Urothelium cell line (cell line): Measurements from ENCODE around the gene LRRC75A.
A peak's percentile ranks its signal among the peaks of the same experiment; 100 is the strongest.
"Not testable (repeated sequence)": the region's sequence is repeated elsewhere in the genome, so short reads cannot be mapped to it uniquely, and the experiment has no call there.

Experiments
- DNase-seq: peaks from one replicate; pipeline ENCODE4 v3.0.0; 2011; ENCODE audit warnings: low spot score, mixed read lengths
- FAIRE-seq: peaks from 2 replicates; lab custom pipeline; 2011; peaks lifted over from hg19 to GRCh38; lab: Jason Lieb, UNC

LRRC75A gene

DNA sequence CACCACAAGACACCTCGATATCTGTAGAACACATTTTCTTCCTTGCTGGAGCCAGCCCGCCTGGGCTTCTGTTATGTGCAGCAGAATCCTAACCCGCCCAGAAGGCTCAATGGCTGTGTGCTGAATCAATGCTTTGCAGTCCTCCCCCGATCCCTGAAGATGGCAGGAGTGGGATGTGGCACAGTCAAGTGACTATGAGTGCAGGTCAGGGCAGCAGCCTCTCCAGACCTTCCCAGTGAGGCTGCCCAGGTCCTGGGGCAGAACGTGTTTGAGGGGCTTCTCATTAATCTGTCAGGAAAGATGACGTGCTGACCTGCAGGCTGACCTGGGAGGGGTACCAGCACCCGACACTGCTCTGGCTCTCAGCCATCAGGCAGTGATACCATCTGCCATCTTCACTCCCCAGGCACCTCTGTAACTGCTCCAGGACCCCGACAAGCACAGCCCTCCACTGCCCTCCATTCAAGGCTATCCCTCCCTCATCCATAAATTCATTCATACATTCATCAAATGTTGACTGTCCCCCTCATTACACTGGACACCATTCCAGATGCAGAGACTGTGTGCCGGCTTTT is 35.2 kb downstream of the LRRC75A start:
- FAIRE-seq, result no peak
- no peak for DNase-seq

DNA sequence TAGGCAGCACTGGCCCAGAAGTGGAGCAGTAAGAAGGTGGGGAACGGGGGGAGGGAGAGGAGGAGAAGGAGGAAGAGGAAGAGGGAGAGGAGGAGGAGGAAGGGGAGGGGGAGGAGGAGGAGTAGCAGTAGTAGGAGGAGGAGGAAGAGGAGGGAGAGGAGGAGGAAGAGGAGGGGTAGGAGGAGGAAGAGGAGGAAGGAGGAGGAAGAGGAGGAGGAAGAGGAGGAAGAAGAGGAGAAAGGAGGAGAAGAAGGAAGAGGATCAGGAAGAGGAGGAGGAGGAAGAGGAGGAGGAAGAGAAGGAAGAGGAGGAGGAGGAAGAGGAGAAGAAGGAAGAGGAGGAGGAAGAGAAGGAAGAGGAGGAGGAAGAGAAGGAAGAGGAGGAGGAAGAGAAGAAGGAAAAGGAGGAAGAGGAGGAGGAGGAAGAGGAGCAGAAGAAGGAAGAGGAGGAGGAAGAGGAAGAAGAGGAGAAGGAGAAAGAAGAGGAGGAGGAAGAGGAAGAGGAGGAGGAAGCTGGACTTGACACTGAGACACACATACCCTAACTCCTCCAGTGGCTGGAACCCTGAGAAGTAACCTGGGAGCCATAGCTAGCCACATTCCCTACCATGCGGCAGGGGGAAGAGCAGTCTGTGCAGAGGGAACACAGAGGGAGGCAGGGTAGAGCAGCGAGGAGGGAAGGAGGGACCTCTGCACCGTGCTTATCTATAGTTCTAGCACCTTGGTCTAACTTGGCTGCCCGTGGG is 35.8 kb downstream of the LRRC75A start:
- DNase-seq, result no peak
- no peak for FAIRE-seq

DNA sequence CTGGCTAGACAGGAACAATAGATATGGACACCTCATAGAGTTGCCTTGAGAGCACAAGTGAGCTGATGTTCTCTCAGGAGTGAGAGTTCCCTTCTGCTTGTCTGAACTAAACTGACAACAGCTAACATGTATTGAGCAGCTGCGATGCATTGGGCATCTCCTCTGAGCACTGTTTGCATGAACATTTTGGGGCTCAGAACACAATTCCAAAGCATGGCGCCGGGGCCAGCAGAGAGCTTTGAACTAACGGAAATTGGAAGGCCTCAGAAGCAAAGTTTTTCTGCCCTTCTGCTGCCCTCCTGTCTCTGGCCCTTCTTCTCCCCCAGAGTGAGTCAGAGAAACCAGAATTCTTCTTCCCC is 38.5 kb downstream of the LRRC75A start:
- DNase-seq (no peak), FAIRE-seq (no peak)

DNA sequence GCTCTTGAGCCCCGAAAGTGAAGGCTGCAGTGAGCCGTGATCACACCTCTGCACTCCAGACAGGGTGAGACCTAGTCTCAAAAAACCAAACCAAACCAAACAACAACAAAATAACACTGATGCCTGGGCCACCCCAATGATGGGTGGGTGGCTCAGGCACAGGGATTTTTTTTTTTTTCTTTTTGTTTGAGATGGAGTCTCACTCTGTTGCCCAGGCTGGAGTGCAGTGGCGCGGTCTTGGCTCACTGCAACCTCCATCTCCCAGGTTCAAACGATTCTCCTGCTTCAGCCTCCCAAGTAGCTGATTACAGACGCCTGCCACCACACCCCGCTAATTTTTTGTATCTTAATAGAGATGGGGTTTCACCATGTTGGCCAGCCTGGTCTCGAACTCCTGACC is 39.7 kb downstream of the LRRC75A start:
- not testable (repeated sequence) for DNase-seq, FAIRE-seq

DNA sequence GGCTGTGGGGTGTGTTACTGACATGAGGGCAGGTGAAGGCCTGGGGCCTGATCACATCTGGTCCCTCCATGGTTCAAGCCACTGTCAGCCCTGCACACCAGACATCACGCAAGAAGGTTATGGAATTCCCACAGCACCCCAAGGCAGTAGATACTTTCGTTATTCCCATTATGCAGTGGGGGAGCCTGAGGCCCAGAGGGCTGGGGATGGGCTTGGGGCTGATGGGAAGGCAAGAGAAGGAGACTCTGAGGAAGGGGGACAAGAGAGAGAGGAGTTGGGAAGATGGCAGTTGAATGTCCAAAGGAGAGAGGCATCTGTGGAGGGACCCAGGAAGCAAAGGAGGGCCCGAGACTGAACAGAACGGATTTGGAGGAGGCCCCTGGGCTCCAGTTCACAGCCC is 42.0 kb downstream of the LRRC75A start:
- FAIRE-seq (no peak), DNase-seq (no peak)

DNA sequence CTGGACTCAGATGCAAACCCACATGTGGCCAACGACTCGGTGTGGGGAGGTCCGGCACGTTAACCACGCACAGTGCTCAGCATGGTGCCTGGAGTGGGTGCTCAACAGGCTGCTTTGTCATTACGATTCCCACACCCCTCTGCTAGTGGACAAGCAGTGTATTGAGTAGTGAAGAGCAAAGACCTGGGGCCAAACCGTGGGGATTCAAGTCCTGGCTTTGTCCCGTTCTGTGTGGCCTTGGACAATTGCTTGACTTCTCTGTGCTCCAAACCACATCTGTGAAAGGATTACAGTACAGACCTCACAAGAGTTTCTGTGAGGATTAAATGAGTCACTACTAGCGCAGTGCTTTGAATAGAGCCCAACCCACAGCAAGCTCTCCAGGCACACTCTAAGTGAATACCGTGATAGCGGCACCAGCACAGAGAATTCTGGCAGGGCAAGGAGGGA is 42.8 kb downstream of the LRRC75A start:
- FAIRE-seq (no peak), DNase-seq (no peak)

DNA sequence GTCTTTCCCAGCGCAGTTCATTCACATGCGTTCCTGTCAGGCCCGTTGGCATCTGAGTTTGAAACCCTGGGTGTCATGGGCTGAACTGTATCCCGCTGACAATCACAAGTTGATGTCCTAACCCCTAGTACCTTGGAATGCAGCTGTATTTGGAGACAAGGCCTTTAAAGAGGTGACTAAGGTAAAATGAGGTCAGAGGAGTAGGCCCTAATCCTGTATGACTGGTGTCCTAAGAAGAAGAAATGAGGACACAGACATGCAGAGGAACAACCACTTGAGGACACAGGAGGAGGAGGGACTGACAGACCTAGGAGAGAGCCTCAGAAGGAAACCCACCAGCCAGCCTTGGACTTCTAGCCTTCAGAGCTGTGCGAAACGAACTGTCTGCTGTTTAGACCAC is 43.5 kb downstream of the LRRC75A start:
- DNase-seq, result no peak
- no peak for FAIRE-seq

DNA sequence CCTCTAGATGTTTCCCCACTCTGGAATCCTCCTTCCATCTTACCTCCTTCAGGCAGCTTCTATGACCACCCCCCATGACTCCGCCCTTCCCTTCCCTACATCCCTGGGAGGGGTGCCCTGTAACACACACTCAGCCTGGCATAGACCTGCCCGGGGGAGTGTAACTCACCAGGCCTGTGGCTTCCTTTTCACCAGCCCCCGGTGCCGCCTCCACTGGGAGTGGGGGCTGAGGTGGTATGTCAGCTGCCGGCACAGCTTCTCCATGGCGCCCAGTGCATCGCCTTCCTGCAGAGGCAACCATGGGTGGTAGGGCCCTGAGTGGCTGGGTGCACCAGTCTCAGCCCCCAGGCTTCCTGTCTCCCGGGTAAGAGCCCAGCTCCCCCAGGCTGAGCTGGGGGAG is 44.3 kb downstream of the LRRC75A start:
- FAIRE-seq (no peak), DNase-seq (no peak)

DNA sequence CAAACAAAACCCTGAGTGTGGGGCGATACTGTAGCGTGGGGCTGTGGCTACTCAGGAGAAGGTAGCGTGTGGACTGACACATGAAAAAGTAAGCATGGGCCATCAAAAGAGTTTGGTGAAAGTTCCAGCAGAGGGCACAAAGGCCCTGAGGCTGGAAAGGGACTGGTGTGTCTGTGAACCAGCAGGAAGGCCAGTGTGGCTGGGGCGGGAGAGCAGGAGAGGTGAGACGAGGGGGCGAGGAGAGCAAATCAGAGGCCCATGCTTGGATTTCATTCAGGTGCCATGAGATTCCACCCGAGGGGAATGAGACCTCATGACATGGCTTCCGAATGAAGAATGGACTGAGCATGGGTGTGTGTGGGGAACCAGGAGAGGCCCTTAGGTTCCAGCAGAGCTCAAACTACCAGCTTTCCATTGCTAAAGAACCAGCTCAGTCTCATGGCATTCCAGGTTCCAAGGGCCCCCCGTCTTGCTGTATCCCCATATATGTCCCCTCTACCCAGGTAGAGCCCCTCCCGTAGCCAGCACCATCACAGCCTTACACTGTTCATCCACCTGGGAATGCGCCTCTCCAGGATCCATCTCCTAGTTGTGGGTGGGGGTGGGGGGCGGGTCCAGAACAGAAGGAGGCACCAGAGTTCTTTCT is 45.5 kb downstream of the LRRC75A start:
- no peak for DNase-seq
- FAIRE-seq, result no peak

DNA sequence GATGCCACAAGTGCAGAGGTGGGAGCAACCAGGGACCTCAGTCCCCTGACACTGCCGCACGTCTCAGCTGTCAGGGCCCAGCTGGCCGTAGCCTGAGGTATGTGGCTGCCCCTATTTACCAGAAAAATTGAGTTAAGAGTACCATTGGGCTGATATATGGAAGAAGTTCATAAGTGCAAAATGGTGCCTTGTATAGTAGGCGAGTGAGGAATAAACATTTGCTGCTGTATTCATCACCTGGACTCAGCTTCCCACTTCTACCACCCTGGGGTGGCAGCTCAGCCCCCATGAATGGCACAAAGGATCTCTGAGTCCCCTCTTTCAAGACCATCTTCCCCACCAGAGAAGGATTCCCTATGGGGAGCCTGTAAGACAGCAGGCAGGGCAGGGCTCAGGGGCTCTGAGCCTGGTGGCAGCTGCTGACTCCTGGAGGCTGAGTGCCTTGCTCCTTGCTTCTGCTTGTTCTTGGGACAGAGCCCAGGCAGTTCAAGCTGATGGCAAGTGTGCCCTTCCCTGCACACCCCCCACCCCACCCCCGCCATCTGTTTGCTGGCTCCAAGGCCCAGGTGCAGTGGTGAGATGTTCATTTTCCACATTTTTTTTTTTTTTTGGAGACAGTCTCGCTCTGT is 47.6 kb downstream of the LRRC75A start:
- DNase-seq (no peak), FAIRE-seq (no peak)

DNA sequence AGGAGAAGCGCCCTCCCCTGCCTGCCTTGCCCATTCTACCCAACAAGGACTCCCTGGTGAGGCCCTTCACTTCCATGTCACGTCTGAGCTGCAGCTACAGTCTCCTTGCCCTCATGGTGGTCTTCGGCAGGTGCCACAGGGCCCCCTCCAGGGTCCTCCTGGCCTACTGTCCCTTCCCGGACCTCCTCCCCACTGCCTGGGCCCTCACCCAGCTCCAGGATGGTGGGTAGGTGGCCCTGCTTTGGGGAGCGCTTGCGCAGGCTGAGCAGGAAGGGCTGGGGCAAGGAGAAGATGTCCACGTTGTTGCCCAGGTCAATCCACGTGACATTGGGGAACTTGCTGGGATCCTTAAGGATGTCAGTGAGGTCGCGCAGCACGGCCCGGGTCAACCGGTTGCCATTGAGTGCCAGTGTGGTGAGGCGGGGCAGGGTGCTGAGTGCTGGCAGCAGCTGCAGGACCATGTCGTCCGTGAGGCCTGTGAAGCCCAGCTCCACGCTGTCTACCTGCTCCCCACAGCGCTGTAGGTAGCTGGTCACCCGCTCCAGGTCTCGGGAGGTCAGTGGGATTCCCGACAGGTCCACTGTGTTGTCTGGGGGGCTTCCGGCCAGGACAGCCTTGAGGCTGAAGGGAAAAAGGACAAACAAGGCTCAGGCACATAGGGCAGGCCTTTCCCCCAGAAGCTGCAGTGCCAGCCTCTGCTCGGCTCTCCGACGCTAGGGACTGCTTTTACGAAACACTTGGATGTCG is 48.3 kb downstream of the LRRC75A start:
- FAIRE-seq (no peak), DNase-seq (no peak)

DNA sequence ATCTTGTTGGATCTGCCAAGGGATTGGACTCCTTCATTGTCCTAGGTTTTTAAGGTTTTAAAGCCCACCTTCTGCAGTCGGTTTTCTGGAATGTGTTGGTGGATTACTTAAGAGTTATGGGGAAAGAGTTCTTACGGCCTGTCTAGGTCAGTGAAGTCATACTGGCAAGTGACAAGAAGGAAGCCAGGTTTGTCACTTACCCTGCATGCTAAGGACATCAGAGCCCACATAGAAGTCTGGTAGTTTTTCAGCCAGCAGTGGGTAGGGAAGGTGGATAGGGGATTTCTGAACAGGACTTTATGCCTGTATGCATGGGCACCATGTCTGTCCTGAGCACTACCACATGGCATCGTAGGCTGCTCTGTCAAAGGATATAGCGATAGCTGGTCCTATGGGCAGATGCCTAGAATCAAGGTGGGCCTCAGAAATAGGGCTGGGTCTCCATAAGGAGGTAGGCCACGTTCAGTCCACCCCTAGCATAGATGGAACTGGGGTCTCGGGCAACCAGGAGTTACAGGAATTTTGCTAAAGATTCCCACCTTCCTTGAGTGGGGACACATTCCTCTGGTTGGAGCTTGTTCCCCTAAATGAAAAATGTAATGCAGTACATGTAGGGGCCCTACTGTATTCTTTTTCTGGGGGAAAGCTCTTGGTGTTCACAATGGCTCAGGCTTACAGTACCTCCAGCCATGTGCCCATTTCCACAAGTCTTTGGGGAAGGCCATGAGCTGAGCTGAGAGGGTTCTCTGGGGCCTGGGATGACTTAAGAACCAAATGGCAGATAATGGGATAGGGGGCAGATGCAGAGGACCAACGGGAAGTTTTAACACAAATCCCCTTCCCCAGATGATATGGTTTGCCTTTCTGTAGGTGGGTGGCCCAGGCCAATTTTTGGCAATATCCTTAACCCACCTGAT is 49.1 kb downstream of the LRRC75A start:
- FAIRE-seq, result no peak
- no peak for DNase-seq

DNA sequence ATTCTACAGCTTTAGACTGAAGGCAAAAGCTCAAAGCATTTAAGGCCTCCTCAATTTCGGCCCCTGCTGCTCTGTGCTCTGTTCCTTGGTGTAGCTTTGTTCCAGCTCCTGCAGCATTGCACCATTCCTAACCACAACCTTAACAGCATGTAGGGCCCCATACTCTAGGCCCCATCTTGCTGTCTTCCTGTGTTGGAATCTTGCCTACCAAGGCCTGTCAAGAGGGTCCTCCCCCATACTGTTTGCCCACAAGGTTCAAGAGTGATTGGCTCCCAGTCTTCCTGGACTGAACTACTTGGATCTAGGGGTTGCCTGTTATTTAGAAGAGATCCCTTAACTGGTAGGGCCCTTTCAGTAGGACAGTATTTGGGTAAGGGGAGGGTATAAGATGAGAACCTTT is 49.9 kb downstream of the LRRC75A start:
- FAIRE-seq, result no peak
- DNase-seq, result no peak

DNA sequence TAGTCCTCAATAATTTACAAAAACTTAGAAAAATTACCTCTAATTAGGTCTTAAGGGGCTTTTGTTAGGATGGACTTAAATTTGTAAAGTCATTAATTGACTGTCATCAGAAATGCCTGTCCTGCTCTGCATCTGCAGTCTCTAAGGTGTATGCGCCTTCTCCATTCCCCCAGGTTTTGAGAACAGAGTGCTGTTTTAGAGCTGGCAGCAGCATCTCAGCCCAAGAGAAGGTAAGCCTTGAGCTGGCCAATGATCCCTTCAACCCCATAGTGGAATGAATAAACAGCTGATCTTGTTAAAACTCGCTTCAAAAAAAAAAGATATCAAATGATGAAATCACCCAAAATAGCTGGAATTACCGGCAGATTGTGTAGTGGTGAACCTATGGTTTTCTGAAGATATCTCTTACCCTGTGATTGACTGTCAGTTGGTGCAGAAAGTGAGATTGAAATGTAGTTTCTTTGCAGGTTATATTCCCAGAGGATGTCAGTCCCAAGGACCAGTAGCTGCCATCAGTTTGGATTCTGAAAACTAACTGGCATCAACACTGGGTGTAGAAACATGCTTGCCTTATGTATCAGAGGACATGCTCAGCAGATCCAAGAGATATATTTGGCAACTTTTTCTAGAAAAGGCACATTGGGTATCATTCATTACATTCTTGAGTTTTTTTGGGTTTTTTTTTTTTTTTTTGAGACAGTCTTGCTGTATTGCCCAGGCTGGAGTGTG is 50.9 kb downstream of the LRRC75A start:
- FAIRE-seq (no peak), DNase-seq (no peak)

DNA sequence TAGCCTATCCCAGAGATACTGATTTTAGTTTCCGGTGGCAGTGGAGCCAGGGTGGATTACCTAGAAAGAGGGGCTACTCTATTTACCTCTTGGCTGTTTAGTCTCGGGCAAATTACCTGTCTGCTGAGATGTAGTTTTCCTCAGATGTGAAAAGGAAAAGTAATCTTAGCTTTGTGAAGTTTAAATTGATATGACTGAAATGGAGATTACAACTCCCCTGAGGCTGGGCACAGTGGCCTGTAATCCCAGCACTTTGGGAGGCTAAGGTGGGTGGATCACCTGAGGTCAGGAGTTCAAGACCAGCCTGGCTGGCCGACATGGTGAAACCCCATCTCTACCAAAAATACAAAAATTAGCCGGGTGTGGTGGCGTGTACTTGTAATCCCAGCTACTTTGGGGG is 51.6 kb downstream of the LRRC75A start:
- FAIRE-seq, DNase-seq: not testable (repeated sequence)

DNA sequence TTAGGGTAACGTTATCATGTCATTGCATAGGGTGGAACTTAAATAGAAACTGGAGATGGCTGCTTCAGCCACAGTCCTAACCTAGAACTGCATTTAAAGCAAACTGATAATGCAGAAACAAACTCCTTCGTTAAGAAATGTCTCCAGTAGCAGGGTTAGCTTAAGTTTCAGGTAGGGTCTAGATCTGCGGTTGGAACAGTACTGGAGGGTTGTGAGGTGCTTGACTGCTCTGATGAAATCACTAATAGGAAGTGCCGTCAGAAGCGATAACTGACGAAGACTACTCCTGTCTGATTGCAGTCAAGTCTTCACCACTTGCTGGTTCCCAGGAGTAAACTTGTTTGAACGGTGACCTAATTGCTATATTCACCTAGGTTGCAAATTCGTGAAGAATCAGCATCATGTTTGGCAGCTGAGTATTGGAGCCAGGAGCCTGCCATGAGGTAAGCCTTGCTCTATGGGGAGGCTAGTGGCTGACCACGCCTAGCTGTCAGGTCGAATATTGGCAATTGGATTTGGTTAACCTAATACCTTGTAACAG is 52.1 kb downstream of the LRRC75A start:
- FAIRE-seq, result no peak
- DNase-seq, result no peak

DNA sequence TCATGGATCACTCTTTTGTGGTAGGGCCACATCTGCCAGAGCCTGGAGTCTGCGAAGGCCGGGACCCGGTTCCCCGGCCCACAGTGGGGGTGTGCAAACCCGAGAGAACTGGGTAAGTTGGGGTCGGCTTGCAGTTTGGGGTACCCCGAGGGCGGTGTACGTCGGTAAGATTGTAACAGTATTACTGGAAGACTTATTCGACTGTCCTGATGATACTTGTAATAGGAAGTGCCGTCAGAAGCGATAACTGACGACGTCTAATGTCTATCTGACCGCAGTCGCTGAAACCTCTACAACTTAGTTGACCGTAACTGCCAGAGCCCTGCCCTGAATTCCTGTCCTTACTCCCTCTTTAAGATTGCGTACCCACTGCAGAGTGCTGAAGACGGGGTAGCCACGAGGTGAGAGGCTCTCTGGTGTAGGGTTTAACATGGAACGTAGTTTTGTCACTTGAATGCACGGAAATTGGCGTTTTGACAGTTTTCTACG is 52.6 kb downstream of the LRRC75A start:
- DNase-seq (no peak), FAIRE-seq (no peak)

DNA sequence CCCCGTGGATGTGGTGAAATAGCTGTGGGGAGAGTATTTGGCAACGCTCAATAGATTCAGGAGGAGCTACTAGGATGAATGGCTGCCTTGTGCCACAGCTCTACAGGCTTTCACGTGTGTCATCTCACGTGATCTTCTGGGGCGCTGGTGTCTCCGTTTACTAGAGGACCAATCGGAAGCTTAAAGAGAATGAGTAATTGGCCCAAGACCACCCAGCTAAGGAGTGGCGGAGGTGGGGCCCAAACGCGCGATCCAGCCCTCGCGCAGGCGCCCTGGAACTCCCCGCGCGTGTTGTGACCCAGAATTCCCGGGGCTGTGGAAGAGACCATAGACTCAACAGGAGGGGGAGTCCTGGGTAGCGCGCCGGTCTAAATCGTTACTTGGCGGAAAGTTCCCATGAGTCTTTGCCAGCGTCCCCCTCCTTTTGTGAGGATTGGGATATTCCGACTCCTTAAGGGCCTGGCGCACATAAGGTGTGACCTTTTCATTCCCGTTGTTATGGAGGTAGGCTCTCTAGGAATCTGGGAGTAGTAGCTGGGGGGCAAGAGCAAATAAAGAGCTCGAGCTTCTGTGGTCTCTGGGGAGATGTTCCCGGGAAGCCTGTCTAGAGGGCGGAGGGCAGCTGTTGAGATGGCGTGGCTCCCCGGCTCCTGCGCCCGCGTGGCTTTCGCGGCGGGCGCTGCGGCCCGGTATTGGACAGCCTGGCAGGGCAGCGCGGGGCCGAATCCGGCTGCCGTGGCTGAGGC is 53.3 kb downstream of the LRRC75A start:
- no peak for FAIRE-seq
- DNase-seq, result peak; percentile 95
